Mononuclear cell (primary cell): Measurements from ENCODE around the gene TAMM41. TPM values are rescaled to one million over a fixed set of nuclear protein-coding genes. Genes with fewer than 3 reads are reported as not detected.
"Not testable (repeated sequence)": the region's sequence is repeated elsewhere in the genome, so short reads cannot be mapped to it uniquely, and the experiment has no call there.

Source experiments
- H3K27me3 ChIP-seq: 2 replicates; pipeline ENCODE4 v1.6.0; 2011; ENCODE audit warnings: low read length, control low read depth; ENCODE audit not compliant: insufficient read depth
- H3K4me1 ChIP-seq: 2 replicates; pipeline ENCODE4 v1.5.1; 2011; ENCODE audit warnings: mild to moderate bottlenecking, low read length, control low read depth; ENCODE audit not compliant: insufficient read depth
- H3K4me3 ChIP-seq: 2 replicates; pipeline ENCODE4 v1.5.1; 2011; ENCODE audit warnings: mild to moderate bottlenecking, low read length, moderate library complexity
- H3K9me3 ChIP-seq: 2 replicates; pipeline ENCODE4 v1.5.1; 2011; ENCODE audit warnings: low read depth, mild to moderate bottlenecking, control low read depth, low read length
- total RNA-seq: library from RNA; depleted of rRNA; stranded (reverse); fragments of >200 nt; gene quantifications from one replicate; pipeline ENCODE4 v1.2.3, GENCODE V29; 2012

The TAMM41 gene
- total RNA-seq, 1 donor, result 16.8 TPM

- Histone ChIP-seq H3K4me3 (no peak overlapping the region), H3K27me3 (no peaks in the 10 kb centered on the region), H3K4me1 (no peaks in the 10 kb centered on the region), H3K9me3 (no peaks in the 10 kb centered on the region)
Observed at GRCh38 chr3:11759996-11760395, 86.7 kb downstream of the TAMM41 start.

GRCh38 chr3:11757929-11758328, 88.8 kb downstream of the TAMM41 start:
- H3K9me3 ChIP-seq, result no peaks in the 10 kb centered on the region
- H3K4me1 ChIP-seq, result no peaks in the 10 kb centered on the region
- no peak overlapping the region for H3K4me3 ChIP-seq
- no peaks in the 10 kb centered on the region for H3K27me3 ChIP-seq

- H3K4me3 ChIP-seq, result no peak overlapping the region
- H3K27me3 ChIP-seq, result no peaks in the 10 kb centered on the region
- H3K4me1 ChIP-seq, result no peaks in the 10 kb centered on the region
- no peaks in the 10 kb centered on the region for H3K9me3 ChIP-seq
Observed at GRCh38 chr3:11757441-11757875, 89.2 kb downstream of the TAMM41 start.

GRCh38 chr3:11755276-11755675, 91.4 kb downstream of the TAMM41 start:
- no peaks in the 10 kb centered on the region for H3K27me3 ChIP-seq

GRCh38 chr3:11752254-11752653, 94.4 kb downstream of the TAMM41 start:
- H3K27me3 ChIP-seq, H3K4me3 ChIP-seq, H3K4me1 ChIP-seq, H3K9me3 ChIP-seq: not testable (repeated sequence)

More at GRCh38 chr3:11755276-11755675, 91.4 kb downstream of the TAMM41 start:
- no peak overlapping the region for H3K4me3 ChIP-seq
- H3K9me3 ChIP-seq, result no peaks in the 10 kb centered on the region
- H3K4me1 ChIP-seq, result no peaks in the 10 kb centered on the region

- not testable (repeated sequence) for H3K9me3 ChIP-seq, H3K4me1 ChIP-seq, H3K4me3 ChIP-seq, H3K27me3 ChIP-seq
Observed at GRCh38 chr3:11748306-11748705, 98.4 kb downstream of the TAMM41 start.

Other genes with a start within 250 kb of the TAMM41 start
- 20.5 TPM for gene VGLL4, start 203.0 kb downstream of the TAMM41 start, total RNA-seq
- 0.21 TPM for gene SYN2, start 157.5 kb upstream of the TAMM41 start, total RNA-seq